Stimulated activated CD8-positive, alpha-beta memory T cell treated with anti-CD3 and anti-CD28 coated beads, Interleukin-15, amount 100 ng/mL, for 4 hours (primary cell): Measurements from ENCODE around the gene STYXL2.
A peak's percentile ranks its signal among the peaks of the same experiment; 100 is the strongest.

ENCODE experiments used
- DNase-seq, 2 donors: peaks; one replicate each; pipeline ENCODE4 v3.0.0-alpha.2; 2020; ENCODE audit warnings: low read depth in 2 of 2

STYXL2 gene

GRCh38 chr1:167093846-167094516, at the start of gene STYXL2:
Gene STYXL2 (plus strand): TSS chr1:167094075. CDS start chr1:167094850, 775 bp downstream.
- no peak for DNase-seq

GRCh38 chr1:167051907-167052306, 42.0 kb upstream of the STYXL2 start:
- no peak for DNase-seq

- no peak for DNase-seq
Measured at GRCh38 chr1:167052389-167052788, 41.5 kb upstream of the STYXL2 start.

- DNase-seq = no peak
Measured at GRCh38 chr1:167054531-167054930, 39.3 kb upstream of the STYXL2 start.

- no peak for DNase-seq
Measured at GRCh38 chr1:167054946-167055630, 38.8 kb upstream of the STYXL2 start.

GRCh38 chr1:167056529-167057231, 37.2 kb upstream of the STYXL2 start:
- no peak for DNase-seq

GRCh38 chr1:167057241-167057688, 36.6 kb upstream of the STYXL2 start:
- DNase-seq = no peak

GRCh38 chr1:167059045-167059808, 34.6 kb upstream of the STYXL2 start:
- peak; percentile 28 to 39 for DNase-seq

- no peak for DNase-seq
Measured at GRCh38 chr1:167059809-167060107, 34.1 kb upstream of the STYXL2 start.

GRCh38 chr1:167060141-167061072, 33.5 kb upstream of the STYXL2 start:
- no peak for DNase-seq

GRCh38 chr1:167061073-167061464, 32.8 kb upstream of the STYXL2 start:
- no peak for DNase-seq

GRCh38 chr1:167064621-167065020, 29.3 kb upstream of the STYXL2 start:
- DNase-seq = no peak

- no peak for DNase-seq
Measured at GRCh38 chr1:167065471-167065870, 28.4 kb upstream of the STYXL2 start.

GRCh38 chr1:167066333-167067122, 27.3 kb upstream of the STYXL2 start:
- peak; percentile 49 to 51 for DNase-seq

GRCh38 chr1:167067904-167068303, 26.0 kb upstream of the STYXL2 start:
- no peak for DNase-seq

GRCh38 chr1:167068761-167069160, 25.1 kb upstream of the STYXL2 start:
- no peak for DNase-seq

- DNase-seq = no peak
Measured at GRCh38 chr1:167071286-167071685, 22.6 kb upstream of the STYXL2 start.

- no peak for DNase-seq
Measured at GRCh38 chr1:167076136-167076710, 17.7 kb upstream of the STYXL2 start.

- DNase-seq = no peak
Measured at GRCh38 chr1:167077128-167077867, 16.6 kb upstream of the STYXL2 start.
